ENCODE measurements around the gene HIVEP2. TPM values are rescaled to one million over a fixed set of nuclear protein-coding genes. Genes with fewer than 3 reads are reported as not detected.

Gene HIVEP2
- total and polyA plus RNA-seq, 2 of the 4 experiments (the other 2 are of a cell fraction): 4.3 to 11.3 TPM

DNA sequence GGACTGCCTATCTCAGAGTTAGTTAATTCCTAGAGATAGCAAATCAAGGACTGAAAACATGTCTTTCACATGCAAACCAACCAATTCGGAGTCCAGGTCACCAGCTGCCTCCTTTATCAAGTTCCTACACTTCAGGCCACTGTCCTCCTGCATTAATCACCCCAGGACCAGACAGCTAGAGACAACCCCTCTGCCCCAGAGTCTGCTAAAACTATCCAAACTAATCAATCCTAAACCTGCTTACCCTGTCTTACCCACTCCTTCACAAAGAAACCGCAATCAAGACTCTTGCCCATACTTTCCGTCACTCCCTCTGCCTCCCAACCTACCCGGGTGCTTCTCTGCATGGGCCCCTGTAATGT lies 207.0 kb downstream of the HIVEP2 start:
- Histone ChIP-seq H3K4me2 (ENCODE audit: low read depth, low read length) (no peak overlapping the region), H2BK20ac (ENCODE audit: low read depth, low read length) (no peak overlapping the region), H4K20me1 (ENCODE audit: insufficient read depth, low read length) (no peaks in the 10 kb centered on the region), H3K9me1 (ENCODE audit: insufficient read depth, low read length) (no peaks in the 10 kb centered on the region; the same call in 1 of the 2 replicates), H3K18ac (ENCODE audit: low read depth, low read length) (no peak overlapping the region), H3K79me1 (ENCODE audit: low read depth in 1 of 2, low read length in 2 of 2) (no peaks in the 10 kb centered on the region), H3K27ac (ENCODE audit: insufficient read depth, low read length) (no peak overlapping the region), H3K56ac (ENCODE audit: extremely low read depth, insufficient read depth, low read length) (no peak overlapping the region), H3K9me3 (ENCODE audit: control insufficient read depth, insufficient read depth, low read length) (no peaks in the 10 kb centered on the region), H3K4me1 (ENCODE audit: control insufficient read depth, insufficient read depth, low read length) (peaks cover 2% of the 10 kb centered on the region; the same call in 1 of the 2 replicates), H2BK120ac (ENCODE audit: low read depth, low read length) (no peak overlapping the region), H3K23ac (ENCODE audit: low read depth, low read length) (no peak overlapping the region), H2AFZ (replicated peaks; ENCODE audit: low read length, poor library complexity) (peak overlapping the region; percentile 10), H2AK5ac (ENCODE audit: low read depth, low read length) (no peak overlapping the region), H4K5ac (ENCODE audit: low read depth, low read length) (no peak overlapping the region), H3K4me3 (ENCODE audit: insufficient read depth, low read depth, low read length) (no peak overlapping the region), H4K91ac (ENCODE audit: insufficient read depth, low read depth, low read length) (no peak overlapping the region), H3K36me3 (ENCODE audit: control insufficient read depth, insufficient read depth, low read length) (no peaks in the 10 kb centered on the region), H2AK9ac (replicated peaks; ENCODE audit: low read depth, low read length, poor library complexity) (no peak overlapping the region), H2BK5ac (ENCODE audit: low read depth, low read length, poor library complexity, severe bottlenecking) (no peak overlapping the region), H3K9ac (ENCODE audit: low read depth, low read length) (no peak overlapping the region), H2BK15ac (ENCODE audit: low read depth, low read length) (no peak overlapping the region), H4K8ac (ENCODE audit: low read depth in 2 of 2, low read length in 2 of 2) (no peak overlapping the region), H3K27me3 (ENCODE audit: control insufficient read depth, insufficient read depth, low read length) (no peaks in the 10 kb centered on the region), H3K14ac (replicated peaks; ENCODE audit: low read depth, low read length) (no peak overlapping the region), H3K4ac (ENCODE audit: low read depth, low read length) (no peak overlapping the region)
- ATAC-seq (ENCODE audit: low read depth) (no peak), DNase-seq (no peak)
- intact Hi-C loops (cut with micrococcal nuclease): no loop called here
- TF ChIP-seq RAD21 (IDR thresholded peaks at IDR 0.05; ENCODE audit: low read length): no peak
- no peak for TF ChIP-seq SMC3 (IDR thresholded peaks at IDR 0.05; ENCODE audit: low read depth, low read length)
- TF ChIP-seq CEBPB (IDR thresholded peaks at IDR 0.05; ENCODE audit: low read depth, low read length): no peak
- no CpG with 5 or more reads among the region's 4 CpGs for WGBS, 2 experiments (ENCODE audit: extremely low coverage in 2 of 2, insufficient read length in 1 of 2)
- BruUV-seq (replicated peaks): no TSS peak
- ChIA-PET CTCF (interaction anchor here (0.8 kb wide), 1 partner anchor 147 kb away, joined by 3 read pairs; no protein-coding TSS in a partner anchor), POLR2A (ENCODE audit: unreplicated experiment) (no interaction called here)
- in situ Hi-C loops (cut with MboI; ENCODE audit: low sequenced_read_pairs): no loop called here
- dilution Hi-C loops (cut with HindIII; ENCODE audit: low sequenced_read_pairs, unreplicated experiment): no loop called here
